D721Med (cell line): Measurements from ENCODE around the gene CALML6.
A peak's percentile ranks its signal among the peaks of the same experiment; 100 is the strongest.

ENCODE experiments used
- DNase-seq: peaks from one replicate; pipeline ENCODE4 v3.0.0; 2011; ENCODE audit warnings: low spot score; ENCODE audit not compliant: insufficient read length
- FAIRE-seq: peaks from 2 replicates; lab custom pipeline; 2011; peaks lifted over from hg19 to GRCh38; lab: Jason Lieb, UNC
- CTCF ChIP-seq: IDR thresholded peaks from 2 replicates; pipeline ENCODE4 v1.5.1; 2012; ENCODE audit warnings: mild to moderate bottlenecking, control low read depth; ENCODE audit not compliant: insufficient read depth; ENCODE audit errors: missing control alignments

CALML6 gene

GRCh38 chr1:1903224-1903623, 11.8 kb upstream of the CALML6 start:
- no peak for TF ChIP-seq CTCF
- no peak for DNase-seq
- FAIRE-seq = no peak

GRCh38 chr1:1906185-1907097, 8.6 kb upstream of the CALML6 start:
- FAIRE-seq (no peak), DNase-seq (peak; percentile 48)
- peak; percentile 97 for TF ChIP-seq CTCF

- FAIRE-seq (no peak), DNase-seq (no peak)
- no peak for TF ChIP-seq CTCF
These were observed 7.8 kb upstream of the CALML6 start for GRCh38 chr1:1907098-1907736.

GRCh38 chr1:1908506-1908791, 6.6 kb upstream of the CALML6 start:
- TF ChIP-seq CTCF = no peak
- no peak for FAIRE-seq
- no peak for DNase-seq

- TF ChIP-seq CTCF = no peak
- no peak for DNase-seq
- FAIRE-seq = no peak
These were observed 5.0 kb upstream of the CALML6 start for GRCh38 chr1:1910033-1910465.

GRCh38 chr1:1910651-1911331, 4.3 kb upstream of the CALML6 start:
- FAIRE-seq (no peak), DNase-seq (no peak)
- TF ChIP-seq CTCF = no peak
